Measurements from ENCODE around the gene SEPTIN10.
"Not testable (repeated sequence)": the region's sequence is repeated elsewhere in the genome, so short reads cannot be mapped to it uniquely, and the experiment has no call there.

SEPTIN10 gene

GRCh38 chr2:109607766-109608165, 6.0 kb downstream of the SEPTIN10 start:
- DNase-seq = no peak

- DNase-seq = no peak
These were observed 9.2 kb downstream of the SEPTIN10 start for GRCh38 chr2:109604597-109604996.

GRCh38 chr2:109602617-109603188, 11.1 kb downstream of the SEPTIN10 start:
- no peak for DNase-seq

GRCh38 chr2:109601783-109602182, 12.0 kb downstream of the SEPTIN10 start:
- peak in 3 of 51 donors; percentile 4 to 16 (median 13) for DNase-seq

GRCh38 chr2:109597283-109597682, 16.5 kb downstream of the SEPTIN10 start:
- no peak for DNase-seq

GRCh38 chr2:109595644-109596043, 18.1 kb downstream of the SEPTIN10 start:
- no peak for DNase-seq

- DNase-seq = peak in 5 of 51 donors; percentile 7 to 13 (median 9)
These were observed 19.4 kb downstream of the SEPTIN10 start for GRCh38 chr2:109594246-109594885.

- DNase-seq = no peak
These were observed 20.9 kb downstream of the SEPTIN10 start for GRCh38 chr2:109592905-109593304.

- no peak for DNase-seq
These were observed 22.6 kb downstream of the SEPTIN10 start for GRCh38 chr2:109591206-109591605.

- no peak for DNase-seq
These were observed 27.1 kb downstream of the SEPTIN10 start for GRCh38 chr2:109586687-109587086.

- DNase-seq = no peak
These were observed 30.6 kb downstream of the SEPTIN10 start for GRCh38 chr2:109582928-109583895.

- DNase-seq = not testable (repeated sequence)
These were observed 36.1 kb downstream of the SEPTIN10 start for GRCh38 chr2:109577630-109578029.

GRCh38 chr2:109575373-109575772, 38.4 kb downstream of the SEPTIN10 start:
- no peak for DNase-seq

GRCh38 chr2:109563980-109564550, 49.7 kb downstream of the SEPTIN10 start:
- DNase-seq = no peak

- no peak for DNase-seq
These were observed 50.5 kb downstream of the SEPTIN10 start for GRCh38 chr2:109563288-109563687.

GRCh38 chr2:109562421-109562820, 51.3 kb downstream of the SEPTIN10 start:
- no peak for DNase-seq

GRCh38 chr2:109560265-109560664, 53.5 kb downstream of the SEPTIN10 start:
- no peak for DNase-seq

- DNase-seq = no peak
These were observed 55.5 kb downstream of the SEPTIN10 start for GRCh38 chr2:109558076-109558882.

- DNase-seq = no peak
These were observed 56.5 kb downstream of the SEPTIN10 start for GRCh38 chr2:109557309-109557708.

GRCh38 chr2:109555346-109555900, 58.3 kb downstream of the SEPTIN10 start:
- no peak for DNase-seq

GRCh38 chr2:109554758-109555157, 59.0 kb downstream of the SEPTIN10 start:
- DNase-seq = no peak
